ENCODE results near the gene CEP57L1. TPM values are rescaled to one million over a fixed set of nuclear protein-coding genes. Genes with fewer than 3 reads are reported as not detected.

The CEP57L1 gene
- total RNA-seq, 1 experiment from 2014 or later: 8.4 TPM

DNA sequence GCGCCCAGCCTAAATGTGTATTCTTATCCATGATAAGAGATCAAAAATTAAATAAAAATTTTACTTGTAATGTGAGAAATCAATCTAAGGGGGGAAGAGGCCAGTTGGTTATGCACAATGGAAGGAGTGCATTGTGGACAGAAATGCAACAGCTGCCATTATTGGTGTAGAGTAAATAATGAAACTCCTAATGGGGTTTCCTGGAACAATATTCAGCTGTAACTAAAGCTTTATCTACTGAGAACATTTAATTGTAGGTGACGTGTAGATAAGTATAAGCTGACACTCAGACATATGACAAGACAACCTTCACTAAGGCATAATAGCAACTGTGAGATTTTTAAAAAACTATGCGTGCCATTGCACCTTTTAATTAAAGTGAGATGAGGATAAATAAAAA lies 71.4 kb downstream of the CEP57L1 start:
- H3K18ac ChIP-seq (ENCODE audit: insufficient read length, low read depth, low read length): no peak overlapping the region
- no peaks in the 10 kb centered on the region for H3K79me1 ChIP-seq (ENCODE audit: insufficient read depth, low read depth, low read length, poor library complexity, severe bottlenecking)
- no CpG with 5 or more reads among the region's 3 CpGs for WGBS (ENCODE audit: extremely low coverage, insufficient read length, low lambda C conversion rate)
- H4K20me1 ChIP-seq (ENCODE audit: control insufficient read depth, insufficient read depth, insufficient read length): no peaks in the 10 kb centered on the region
- no peak overlapping the region for H3K14ac ChIP-seq (ENCODE audit: insufficient read depth, low read length)
- no peak overlapping the region for H3T11ph ChIP-seq (ENCODE audit: low read length)
- DNase-seq: no peak
- H3K9me3 ChIP-seq (ENCODE audit: control insufficient read depth, low read depth, low read length): no peaks in the 10 kb centered on the region
- H2AK5ac ChIP-seq (ENCODE audit: insufficient read length, low read length): no peak overlapping the region
- no peaks in the 10 kb centered on the region for H3K79me2 ChIP-seq (ENCODE audit: insufficient read depth, low read length)
- H3K27ac Mint-ChIP-seq: no peak overlapping the region
- H2BK20ac ChIP-seq (ENCODE audit: low read depth, low read length, poor library complexity, severe bottlenecking): no peak overlapping the region
- H3K27me3 Mint-ChIP-seq (ENCODE audit: low read depth): no peaks in the 10 kb centered on the region
- H3K4me1 ChIP-seq (ENCODE audit: insufficient read depth, low read length): no peaks in the 10 kb centered on the region
- no peaks in the 10 kb centered on the region for H3K27me3 ChIP-seq (ENCODE audit: insufficient read depth, low read length)
- no peak overlapping the region for H3K23ac ChIP-seq (ENCODE audit: insufficient read length, low read depth, low read length)
- H3K56ac ChIP-seq (ENCODE audit: insufficient read length, low read depth, low read length): no peak overlapping the region
- TF ChIP-seq, protein P1, sequence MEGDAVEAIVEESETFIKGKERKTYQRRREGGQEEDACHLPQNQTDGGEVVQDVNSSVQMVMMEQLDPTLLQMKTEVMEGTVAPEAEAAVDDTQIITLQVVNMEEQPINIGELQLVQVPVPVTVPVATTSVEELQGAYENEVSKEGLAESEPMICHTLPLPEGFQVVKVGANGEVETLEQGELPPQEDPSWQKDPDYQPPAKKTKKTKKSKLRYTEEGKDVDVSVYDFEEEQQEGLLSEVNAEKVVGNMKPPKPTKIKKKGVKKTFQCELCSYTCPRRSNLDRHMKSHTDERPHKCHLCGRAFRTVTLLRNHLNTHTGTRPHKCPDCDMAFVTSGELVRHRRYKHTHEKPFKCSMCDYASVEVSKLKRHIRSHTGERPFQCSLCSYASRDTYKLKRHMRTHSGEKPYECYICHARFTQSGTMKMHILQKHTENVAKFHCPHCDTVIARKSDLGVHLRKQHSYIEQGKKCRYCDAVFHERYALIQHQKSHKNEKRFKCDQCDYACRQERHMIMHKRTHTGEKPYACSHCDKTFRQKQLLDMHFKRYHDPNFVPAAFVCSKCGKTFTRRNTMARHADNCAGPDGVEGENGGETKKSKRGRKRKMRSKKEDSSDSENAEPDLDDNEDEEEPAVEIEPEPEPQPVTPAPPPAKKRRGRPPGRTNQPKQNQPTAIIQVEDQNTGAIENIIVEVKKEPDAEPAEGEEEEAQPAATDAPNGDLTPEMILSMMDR (conservative IDR thresholded peaks at IDR 0.05): no peak
- no peaks in the 10 kb centered on the region for H3K9me3 Mint-ChIP-seq
- H4K5ac ChIP-seq (ENCODE audit: insufficient read length, low read depth, low read length): no peak overlapping the region
- no peak overlapping the region for H2BK15ac ChIP-seq (ENCODE audit: low read depth, low read length)
- no peaks in the 10 kb centered on the region for H3K4me1 Mint-ChIP-seq
- H3K36me3 Mint-ChIP-seq (ENCODE audit: insufficient read depth in 1 of 3, low read depth in 3 of 3): no peaks in the 10 kb centered on the region
- no peak overlapping the region for H3K4me2 ChIP-seq (ENCODE audit: insufficient read depth, insufficient read length, low read length)
- H3K27ac ChIP-seq (ENCODE audit: insufficient read length, low read depth, low read length): no peak overlapping the region
- no peak overlapping the region for H3K4ac ChIP-seq (ENCODE audit: low read depth, low read length)
- no peak overlapping the region for H3K9ac ChIP-seq (ENCODE audit: extremely low read depth, insufficient read length, low read length)
- H2BK12ac ChIP-seq (ENCODE audit: insufficient read length, low read depth, low read length): no peak overlapping the region
- no peak overlapping the region for H4K91ac ChIP-seq (ENCODE audit: insufficient read length, low read depth, low read length)
- H3K4me3 Mint-ChIP-seq: no peak overlapping the region
- H2BK120ac ChIP-seq (ENCODE audit: low read depth, low read length, poor library complexity, severe bottlenecking): no peak overlapping the region
- no peaks in the 10 kb centered on the region for H3K23me2 ChIP-seq (ENCODE audit: insufficient read length, low read depth, low read length, poor library complexity, severe bottlenecking)
- H2BK5ac ChIP-seq (ENCODE audit: insufficient read length, low read length): no peak overlapping the region
- H2AFZ ChIP-seq (ENCODE audit: low read length): no peak overlapping the region
- H4K8ac ChIP-seq (replicated peaks; ENCODE audit: insufficient read length, low read depth, low read length): no peak overlapping the region
